ENCODE results near the gene COIL.

GRCh38 chr17:56913353-56913866 lies 47.4 kb downstream of the COIL start:
- TF ChIP-seq POLR2AphosphoS5 (IDR thresholded peaks at IDR 0.05; ENCODE audit: insufficient read depth, low read depth, low read length) (no peak), EZH2 (IDR thresholded peaks at IDR 0.05; ENCODE audit: borderline replicate concordance, low read depth, low read length, severe bottlenecking) (no peak), POLR2A (IDR thresholded peaks at IDR 0.05; ENCODE audit: low read depth, low read length) (no peak), FOS (IDR thresholded peaks at IDR 0.05; ENCODE audit: borderline replicate concordance, insufficient read depth, low read length) (no peak), CTCF (IDR thresholded peaks at IDR 0.05; ENCODE audit: extremely low read depth in 1 of 2, insufficient read depth in 1 of 2, low read depth in 1 of 2, low read length in 2 of 2) (no peak), GATA2 (IDR thresholded peaks at IDR 0.05; ENCODE audit: insufficient read depth, insufficient read length, low read depth, low read length) (no peak), MYC (IDR thresholded peaks at IDR 0.05; ENCODE audit: low read depth, low read length) (no peak), MAX (IDR thresholded peaks at IDR 0.05; ENCODE audit: insufficient read depth, insufficient read length) (no peak), JUN (IDR thresholded peaks at IDR 0.05; ENCODE audit: borderline replicate concordance, insufficient read depth, insufficient read length, low read depth) (no peak)
